Prostate gland (tissue), 2 donors: Measurements from ENCODE around the gene DDX54. TPM values are rescaled to one million over a fixed set of nuclear protein-coding genes. Genes with fewer than 3 reads are reported as not detected.

Source experiments
- DNase-seq: peaks from one replicate; pipeline ENCODE4 v3.0.0-alpha.2; 2019; ENCODE audit warnings: low spot score
- H3K27ac ChIP-seq, 2 donors: fragments of 200-600 bp; sonication (generic); 2 replicates each; pipeline ENCODE4 v1.5.1; 2017 to 2019
- H3K27me3 ChIP-seq: fragments of 200-600 bp; sonication (generic); replicated peaks from 2 replicates; pipeline ENCODE4 v1.5.1; 2019; ENCODE audit not compliant: insufficient read depth
- H3K36me3 ChIP-seq, 2 donors: fragments of 200-600 bp; sonication (generic); 1 replicate in 1 of 2; 2 replicates in 1 of 2; pipeline versions ENCODE4 v1.5.1 to v1.8.1; 2017 to 2019
- H3K4me1 ChIP-seq: fragments of 200-600 bp; sonication (generic); replicated peaks from 2 replicates; pipeline ENCODE4 v1.5.1; 2019
- H3K4me3 ChIP-seq, 2 donors: fragments of 200-600 bp; sonication (generic); 2 replicates each; pipeline ENCODE4 v1.5.1; 2017 to 2019
- H3K9me3 ChIP-seq: fragments of 200-600 bp; sonication (generic); 2 replicates; pipeline ENCODE4 v1.5.1; 2017
- CTCF ChIP-seq, 4 experiments: fragments of 200-600 bp in 2 of 4; fragments of 450-650 bp in 2 of 4; sonication (generic) in 2 of 4; IDR thresholded peaks; 1 replicate in 3 of 4; 2 replicates in 1 of 4; pipeline ENCODE4 v1.5.1; 2016 to 2019; ENCODE audit warnings: antibody characterized with exemption in 4 of 4, mild to moderate bottlenecking in 2 of 4, moderate library complexity in 2 of 4
- POLR2A ChIP-seq: fragments of 450-650 bp; IDR thresholded peaks from one replicate; pipeline ENCODE4 v1.6.1; 2016; ENCODE audit warnings: antibody characterized with exemption, mild to moderate bottlenecking
- POLR2AphosphoS5 ChIP-seq: sonication (generic); formaldehyde crosslinking; IDR thresholded peaks from one replicate; pipeline ENCODE4 v1.6.1; 2017; ENCODE audit warnings: antibody characterized with exemption
- WGBS: methylation state at CpG from one replicate; pipeline ENCODE4 v1.1.5; 2018; 5-methylcytosine and 5-hydroxymethylcytosine counted together
- intact Hi-C: fragments of 100-400 bp; cut with DNase I; formaldehyde crosslinking; loops from one replicate; pipeline ENCODE4 v1.14.2; 2022
- total RNA-seq, 2 donors: library from RNA; depleted of rRNA; stranded (reverse); fragments of >200 nt; gene quantifications; one replicate each; pipeline ENCODE4 v1.1.0, GENCODE V29; 2016

DDX54 gene
- total RNA-seq, 2 donors from 2014 or later: 66.3 to 119 TPM

- 94% methylated on average over 32 of the region's 32 CpGs for WGBS
- Histone ChIP-seq H3K27ac (no peak overlapping the region), H3K9me3 (no peaks in the 10 kb centered on the region), H3K36me3 (peaks cover 22 to 64% of the 10 kb centered on the region in 2 donors), H3K4me3 (no peak overlapping the region), H3K27me3 (no peaks in the 10 kb centered on the region), H3K4me1 (no peaks in the 10 kb centered on the region)
- no peak for DNase-seq
- intact Hi-C loops: no loop called here
- no peak for TF ChIP-seq CTCF (IDR thresholded peaks at IDR 0.05)
- TF ChIP-seq POLR2A: no peak
- no peak for TF ChIP-seq POLR2AphosphoS5
These were observed 19.5 kb downstream of the DDX54 start for GRCh38 chr12:113165521-113166450.

GRCh38 chr12:113164014-113164413, 21.3 kb downstream of the DDX54 start:
- no peaks in the 10 kb centered on the region for H3K9me3 ChIP-seq

GRCh38 chr12:113163030-113163360, 22.3 kb downstream of the DDX54 start:
- Histone ChIP-seq H3K9me3 (no peaks in the 10 kb centered on the region), H3K27me3 (no peaks in the 10 kb centered on the region), H3K4me3 (no peak overlapping the region), H3K36me3 (peaks cover 18 to 62% of the 10 kb centered on the region in 2 donors), H3K4me1 (no peaks in the 10 kb centered on the region), H3K27ac (no peak overlapping the region)
- 93% methylated on average over 11 of the region's 12 CpGs for WGBS
- DNase-seq: no peak
- TF ChIP-seq POLR2AphosphoS5: no peak
- intact Hi-C loops: no loop called here

More at GRCh38 chr12:113164014-113164413, 21.3 kb downstream of the DDX54 start:
- WGBS: 90% methylated on average over 13 of the region's 13 CpGs
- no peak for TF ChIP-seq POLR2AphosphoS5
- no peak for TF ChIP-seq CTCF (IDR thresholded peaks at IDR 0.05)
- TF ChIP-seq POLR2A: no peak
- H3K4me3 ChIP-seq: no peak overlapping the region
- H3K36me3 ChIP-seq: peaks cover 23 to 60% of the 10 kb centered on the region in 2 donors
- intact Hi-C loops: no loop called here
- no peak overlapping the region for H3K27ac ChIP-seq
- DNase-seq: no peak
- no peaks in the 10 kb centered on the region for H3K4me1 ChIP-seq
- no peaks in the 10 kb centered on the region for H3K27me3 ChIP-seq

GRCh38 chr12:113162102-113163029, 22.9 kb downstream of the DDX54 start:
- WGBS: 87% methylated on average over 23 of the region's 25 CpGs
- DNase-seq: no peak
- intact Hi-C loops: no loop called here
- H3K4me3 ChIP-seq: no peak overlapping the region
- H3K27ac ChIP-seq: no peak overlapping the region
- no peaks in the 10 kb centered on the region for H3K4me1 ChIP-seq
- H3K36me3 ChIP-seq: peaks cover 12 to 58% of the 10 kb centered on the region in 2 donors
- TF ChIP-seq POLR2A (no peak), CTCF (IDR thresholded peaks at IDR 0.05) (no peak), POLR2AphosphoS5 (no peak)
- no peaks in the 10 kb centered on the region for H3K27me3 ChIP-seq
- H3K9me3 ChIP-seq: no peaks in the 10 kb centered on the region

- WGBS: 76% methylated on average over 20 of the region's 26 CpGs
- H3K27me3 ChIP-seq: no peaks in the 10 kb centered on the region
- intact Hi-C loops: no loop called here
- peaks cover 11 to 57% of the 10 kb centered on the region in 2 donors for H3K36me3 ChIP-seq
- DNase-seq: no peak
- no peaks in the 10 kb centered on the region for H3K4me1 ChIP-seq
- H3K9me3 ChIP-seq: no peaks in the 10 kb centered on the region
- H3K4me3 ChIP-seq: no peak overlapping the region
- no peak overlapping the region for H3K27ac ChIP-seq
- TF ChIP-seq POLR2AphosphoS5: no peak
- no peak for TF ChIP-seq CTCF (IDR thresholded peaks at IDR 0.05)
- TF ChIP-seq POLR2A: no peak
These were observed 23.8 kb downstream of the DDX54 start for GRCh38 chr12:113161415-113162016.
